ENCODE data around the gene KIF5C. TPM values are rescaled to one million over a fixed set of nuclear protein-coding genes. Genes with fewer than 3 reads are reported as not detected.

The KIF5C gene
- total RNA-seq, 1 donor from 2014 or later, result 2.3 TPM

GRCh38 chr2:148926291-148926961 lies 51.4 kb downstream of the KIF5C start:
- peak; percentile 62 for DNase-seq

GRCh38 chr2:148926981-148927401 lies 52.0 kb downstream of the KIF5C start:
- no peak for DNase-seq

GRCh38 chr2:148928395-148928794 lies 53.4 kb downstream of the KIF5C start:
- no peak for DNase-seq

GRCh38 chr2:148930046-148930775 lies 55.2 kb downstream of the KIF5C start:
- peak; percentile 37 for DNase-seq

- DNase-seq, result peak; percentile 9
Observed at GRCh38 chr2:148932536-148932935, 57.5 kb downstream of the KIF5C start.

- DNase-seq, result no peak
Observed at GRCh38 chr2:148933456-148933855, 58.4 kb downstream of the KIF5C start.

- no peak for DNase-seq
Observed at GRCh38 chr2:148935791-148936190, 60.8 kb downstream of the KIF5C start.

- no peak for DNase-seq
Observed at GRCh38 chr2:148936857-148937450, 61.9 kb downstream of the KIF5C start.

GRCh38 chr2:148939271-148939670 lies 64.2 kb downstream of the KIF5C start:
- DNase-seq, result no peak

- no peak for DNase-seq
Observed at GRCh38 chr2:148943097-148943496, 68.1 kb downstream of the KIF5C start.

- no peak for DNase-seq
Observed at GRCh38 chr2:148944536-148944935, 69.5 kb downstream of the KIF5C start.

GRCh38 chr2:148947299-148947698 lies 72.3 kb downstream of the KIF5C start:
- no peak for DNase-seq

- no peak for DNase-seq
Observed at GRCh38 chr2:148948868-148949267, 73.8 kb downstream of the KIF5C start.

- no peak for DNase-seq
Observed at GRCh38 chr2:148949348-148949747, 74.3 kb downstream of the KIF5C start.

GRCh38 chr2:148952621-148953020 lies 77.6 kb downstream of the KIF5C start:
- DNase-seq, result no peak

- no peak for DNase-seq
Observed at GRCh38 chr2:148953426-148953825, 78.4 kb downstream of the KIF5C start.

- DNase-seq, result no peak
Observed at GRCh38 chr2:148954536-148954935, 79.5 kb downstream of the KIF5C start.

- DNase-seq, result no peak
Observed at GRCh38 chr2:148955798-148956197, 80.8 kb downstream of the KIF5C start.

- DNase-seq, result no peak
Observed at GRCh38 chr2:148957023-148957422, 82.0 kb downstream of the KIF5C start.

GRCh38 chr2:148959745-148960144 lies 84.7 kb downstream of the KIF5C start:
- no peak for DNase-seq

GRCh38 chr2:148960483-148960882 lies 85.5 kb downstream of the KIF5C start:
- DNase-seq, result no peak

GRCh38 chr2:148963461-148963860 lies 88.4 kb downstream of the KIF5C start:
- DNase-seq, result no peak

GRCh38 chr2:148965623-148966437 lies 90.8 kb downstream of the KIF5C start:
- no peak for DNase-seq
